Stomach smooth muscle (tissue), 2 donors: ENCODE measurements around the gene RECQL5.

Source experiments
- H3K27ac ChIP-seq: one replicate; pipeline ENCODE4 v1.7.0; 2013; ENCODE audit warnings: mild to moderate bottlenecking, low read length, inconsistent platforms
- H3K27me3 ChIP-seq, 2 donors: one replicate each; pipeline ENCODE4 v1.7.0; 2013; ENCODE audit warnings: low read length in 2 of 2; ENCODE audit not compliant: insufficient read depth in 2 of 2, control insufficient read depth in 1 of 2
- H3K36me3 ChIP-seq, 2 donors: one replicate each; pipeline ENCODE4 v1.7.0; 2013; ENCODE audit warnings: low read length in 2 of 2; ENCODE audit not compliant: control insufficient read depth in 2 of 2, insufficient read depth in 2 of 2
- H3K4me1 ChIP-seq: one replicate; pipeline ENCODE4 v1.7.0; 2013; ENCODE audit warnings: low read length; ENCODE audit not compliant: control insufficient read depth, insufficient read depth
- H3K4me3 ChIP-seq, 2 donors: one replicate each; pipeline ENCODE4 v1.7.0; 2013; ENCODE audit warnings: low read length in 2 of 2
- H3K9ac ChIP-seq, 2 donors: one replicate each; pipeline ENCODE4 v1.7.0; 2013; ENCODE audit warnings: low read length in 2 of 2, mild to moderate bottlenecking in 1 of 2
- H3K9me3 ChIP-seq, 2 donors: one replicate each; pipeline ENCODE4 v1.7.0; 2013; ENCODE audit warnings: low read length in 2 of 2; ENCODE audit not compliant: control insufficient read depth in 2 of 2
- donor health status: healthy.
- donor health status: Pancreatic carcinoma.

The RECQL5 gene

DNA sequence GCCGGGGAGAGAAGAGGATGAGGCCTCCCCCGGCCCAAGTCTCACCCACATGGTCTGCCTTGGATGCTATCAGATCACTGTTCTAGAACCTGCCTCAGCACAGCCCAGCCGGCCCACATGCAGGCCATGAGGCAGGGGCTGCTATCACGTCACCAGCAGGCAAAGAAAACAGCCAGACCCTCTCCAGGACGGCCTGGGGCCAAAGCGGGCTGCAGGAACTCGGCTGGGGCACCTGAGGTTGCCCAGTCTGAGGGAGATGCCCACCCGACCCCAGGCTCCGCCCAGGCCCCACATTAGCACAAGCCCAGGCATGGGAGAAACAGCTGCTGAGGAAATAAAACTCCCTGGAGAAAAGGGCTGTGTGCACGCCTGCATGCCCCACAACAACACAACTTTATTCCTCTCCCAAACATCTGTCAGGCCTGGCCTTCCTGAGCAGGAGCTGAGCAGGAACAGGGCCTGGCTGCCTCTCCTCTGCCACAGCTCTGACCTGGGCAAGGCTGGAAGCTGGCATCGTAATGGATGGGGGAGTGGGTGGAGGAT lies 40.4 kb downstream of the RECQL5 start:
- no peak overlapping the region for H3K4me3 ChIP-seq
- H3K36me3 ChIP-seq: peaks cover 8 to 18% of the 10 kb centered on the region in 2 donors
- H3K9ac ChIP-seq: no peak overlapping the region
- no peak overlapping the region for H3K27ac ChIP-seq
- H3K27me3 ChIP-seq: no peaks in the 10 kb centered on the region
- no peaks in the 10 kb centered on the region for H3K4me1 ChIP-seq
- H3K9me3 ChIP-seq: no peaks in the 10 kb centered on the region

DNA sequence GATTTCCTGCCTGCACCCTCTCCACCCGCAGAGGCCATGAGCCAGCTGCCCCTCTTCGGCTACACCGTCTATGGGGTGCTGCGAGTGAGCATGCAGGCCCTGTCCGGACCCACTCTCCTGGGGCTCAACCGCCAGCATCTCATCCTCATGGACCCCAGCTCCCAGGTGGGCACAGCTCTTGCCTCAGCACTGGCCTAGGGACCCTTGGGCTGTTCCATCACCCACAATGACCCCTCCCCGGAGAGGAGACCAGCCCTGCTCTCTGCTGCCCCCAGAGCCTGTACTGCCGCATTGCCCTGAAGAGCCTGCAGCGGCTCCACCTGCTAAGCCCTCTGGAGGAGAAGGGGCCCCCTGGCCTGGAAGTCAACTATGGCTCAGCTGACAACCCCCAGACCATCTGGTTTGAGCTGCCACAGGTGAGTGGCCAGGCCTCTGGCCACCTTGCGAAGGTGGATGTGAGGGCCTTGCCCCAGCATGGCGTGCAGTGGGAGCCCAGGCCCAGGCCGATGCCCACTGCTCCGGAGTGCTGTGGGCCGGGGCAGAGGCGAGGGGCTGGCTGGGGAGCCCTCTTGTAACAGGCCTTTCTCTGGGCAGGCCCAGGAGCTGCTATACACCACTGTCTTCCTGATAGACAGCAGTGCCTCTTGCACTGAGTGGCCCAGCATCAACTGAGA lies 41.0 kb downstream of the RECQL5 start:
- no peak overlapping the region for H3K4me3 ChIP-seq
- no peak overlapping the region for H3K9ac ChIP-seq
- no peaks in the 10 kb centered on the region for H3K27me3 ChIP-seq
- H3K4me1 ChIP-seq: no peaks in the 10 kb centered on the region
- peaks cover 8 to 20% of the 10 kb centered on the region in 2 donors for H3K36me3 ChIP-seq
- no peak overlapping the region for H3K27ac ChIP-seq
- H3K9me3 ChIP-seq: no peaks in the 10 kb centered on the region

- H3K27me3 ChIP-seq: no peaks in the 10 kb centered on the region
- H3K4me1 ChIP-seq: no peaks in the 10 kb centered on the region
- H3K27ac ChIP-seq: no peak overlapping the region
- H3K36me3 ChIP-seq: peaks cover 8 to 20% of the 10 kb centered on the region in 2 donors
- no peaks in the 10 kb centered on the region for H3K9me3 ChIP-seq
- no peak overlapping the region for H3K9ac ChIP-seq
- no peak overlapping the region for H3K4me3 ChIP-seq
Observed at GRCh38 chr17:75624714-75625345, 42.1 kb downstream of the RECQL5 start.

GRCh38 chr17:75624021-75624420 lies 42.9 kb downstream of the RECQL5 start:
- Histone ChIP-seq H3K9me3 (no peaks in the 10 kb centered on the region), H3K36me3 (peaks cover 8 to 20% of the 10 kb centered on the region in 2 donors), H3K9ac (no peak overlapping the region), H3K27ac (no peak overlapping the region), H3K4me1 (no peaks in the 10 kb centered on the region), H3K27me3 (no peaks in the 10 kb centered on the region), H3K4me3 (no peak overlapping the region)

- H3K27ac ChIP-seq: no peak overlapping the region
- no peaks in the 10 kb centered on the region for H3K27me3 ChIP-seq
- no peaks in the 10 kb centered on the region for H3K4me1 ChIP-seq
- no peaks in the 10 kb centered on the region for H3K9me3 ChIP-seq
- H3K9ac ChIP-seq: no peak overlapping the region
- H3K4me3 ChIP-seq: no peak overlapping the region
- peaks cover 8 to 22% of the 10 kb centered on the region in 2 donors for H3K36me3 ChIP-seq
Observed at GRCh38 chr17:75623386-75623785, 43.6 kb downstream of the RECQL5 start.

DNA sequence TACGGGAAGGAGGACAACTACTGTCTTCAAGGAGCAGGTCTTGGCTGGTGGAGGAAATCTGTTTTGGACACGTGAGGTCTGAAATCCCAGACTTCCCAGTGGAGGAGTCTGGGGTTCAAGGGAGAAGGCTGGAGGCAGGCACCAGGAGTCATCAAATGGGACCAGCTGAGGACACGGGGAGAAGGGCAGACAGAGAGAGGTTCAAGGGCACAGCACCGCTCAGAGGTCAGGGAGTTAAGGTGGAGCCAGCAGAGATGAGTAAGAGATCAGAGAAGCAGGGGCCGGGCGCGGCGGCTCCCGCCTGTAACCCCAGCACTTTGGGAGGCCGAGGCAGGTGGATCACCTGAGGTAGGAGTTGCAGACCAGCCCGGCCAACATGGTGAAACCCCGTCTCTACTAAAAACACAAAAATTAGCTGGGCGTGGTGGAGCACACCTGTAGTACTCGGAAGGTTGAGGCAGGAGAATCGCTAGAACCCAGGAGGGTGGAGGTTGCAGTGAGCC lies 44.1 kb downstream of the RECQL5 start:
- Histone ChIP-seq H3K9me3 (no peaks in the 10 kb centered on the region), H3K4me1 (no peaks in the 10 kb centered on the region), H3K9ac (no peak overlapping the region), H3K4me3 (no peak overlapping the region), H3K27me3 (no peaks in the 10 kb centered on the region), H3K27ac (no peak overlapping the region), H3K36me3 (peaks cover 11 to 22% of the 10 kb centered on the region in 2 donors)

DNA sequence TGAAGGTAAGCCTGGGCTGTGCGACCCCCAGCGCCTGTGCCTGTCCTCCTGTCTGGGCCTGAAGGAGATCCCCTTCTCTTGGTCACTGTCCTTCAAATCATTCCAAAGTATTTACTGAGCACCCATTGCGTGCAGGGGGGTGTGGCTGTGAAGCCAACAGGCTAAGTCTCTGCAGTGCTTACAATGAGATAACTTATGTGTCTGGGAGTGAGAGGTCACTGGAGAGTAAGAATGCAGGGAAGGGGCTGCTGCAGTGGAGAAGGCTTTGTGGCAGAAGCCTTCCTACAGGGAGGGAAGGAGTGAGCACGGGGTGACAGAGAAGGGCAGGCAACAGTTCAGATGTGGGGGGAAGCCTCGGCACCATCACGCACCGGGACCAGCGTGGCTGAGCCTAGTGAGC lies 44.9 kb downstream of the RECQL5 start:
- Histone ChIP-seq H3K9me3 (no peaks in the 10 kb centered on the region), H3K27ac (no peak overlapping the region), H3K36me3 (peaks cover 10 to 23% of the 10 kb centered on the region in 2 donors), H3K9ac (no peak overlapping the region), H3K4me3 (no peak overlapping the region), H3K4me1 (no peaks in the 10 kb centered on the region), H3K27me3 (no peaks in the 10 kb centered on the region)

- peaks cover 6 to 23% of the 10 kb centered on the region in 2 donors for H3K36me3 ChIP-seq
- no peak overlapping the region for H3K27ac ChIP-seq
- no peaks in the 10 kb centered on the region for H3K27me3 ChIP-seq
- H3K9ac ChIP-seq: no peak overlapping the region
- no peaks in the 10 kb centered on the region for H3K9me3 ChIP-seq
- no peak overlapping the region for H3K4me3 ChIP-seq
- no peaks in the 10 kb centered on the region for H3K4me1 ChIP-seq
Observed at GRCh38 chr17:75621489-75621888, 45.5 kb downstream of the RECQL5 start.

GRCh38 chr17:75619506-75620431 lies 47.2 kb downstream of the RECQL5 start:
- no peak overlapping the region for H3K27ac ChIP-seq
- no peaks in the 10 kb centered on the region for H3K27me3 ChIP-seq
- no peak overlapping the region for H3K9ac ChIP-seq
- no peak overlapping the region for H3K4me3 ChIP-seq
- peaks cover 6 to 16% of the 10 kb centered on the region in 2 donors for H3K36me3 ChIP-seq
- no peaks in the 10 kb centered on the region for H3K9me3 ChIP-seq
- no peaks in the 10 kb centered on the region for H3K4me1 ChIP-seq

DNA sequence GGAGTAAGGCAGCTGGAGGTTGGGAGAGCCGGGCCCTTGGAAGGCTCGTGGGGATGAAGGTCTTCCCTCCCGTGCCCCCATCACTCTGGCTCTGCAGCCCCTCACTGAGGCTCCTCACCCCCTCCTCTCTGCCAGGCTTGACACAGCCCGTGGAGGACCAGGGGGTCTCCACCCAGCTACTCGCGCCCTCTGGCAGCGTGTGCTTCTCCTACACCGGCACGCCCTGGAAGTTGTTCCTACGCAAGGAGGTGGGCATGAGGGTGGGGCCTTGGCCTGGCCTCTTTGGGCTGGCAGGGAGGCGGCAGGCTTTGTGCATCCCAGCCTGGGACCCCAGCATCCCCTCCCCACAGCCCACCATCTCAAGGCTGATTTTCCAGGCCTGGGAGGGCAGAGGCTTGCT lies 49.3 kb downstream of the RECQL5 start:
- Histone ChIP-seq H3K4me1 (no peaks in the 10 kb centered on the region), H3K4me3 (no peak overlapping the region), H3K36me3 (peaks cover 6 to 18% of the 10 kb centered on the region in 2 donors)

More for the DNA sequence above, 49.3 kb downstream of the RECQL5 start:
- no peaks in the 10 kb centered on the region for H3K9me3 ChIP-seq
- H3K9ac ChIP-seq: no peak overlapping the region
- H3K27me3 ChIP-seq: no peaks in the 10 kb centered on the region
- H3K27ac ChIP-seq: no peak overlapping the region
